ENCODE results near the gene MACROD1. TPM values are rescaled to one million over a fixed set of nuclear protein-coding genes. Genes with fewer than 3 reads are reported as not detected.

The MACROD1 gene
- total and polyA plus RNA-seq, 2 donors (not counting 3 experiments of a cell fraction or from before 2014, with no cell fraction given) = 11.0 to 16.2 TPM

- no peak for DNase-seq (ENCODE audit: low read depth, low spot score)
- Histone ChIP-seq H3K4me3 (replicated peaks in 1 of 3; ENCODE audit: insufficient read depth in 1 of 3, low read depth in 1 of 3, low read length in 3 of 3) (no peak overlapping the region), H3K9ac (replicated peaks; ENCODE audit: extremely low read depth, insufficient read depth, low read length) (no peak overlapping the region), H3K4me1 (ENCODE audit: control insufficient read depth, extremely low read depth, insufficient read depth, low read length) (no peaks in the 10 kb centered on the region), H3K27me3 (ENCODE audit: control insufficient read depth in 2 of 2, insufficient read depth in 2 of 2, low read length in 2 of 2) (no peaks in the 10 kb centered on the region), H4K20me1 (replicated peaks; ENCODE audit: control insufficient read depth, extremely low read depth, insufficient read depth, low read length) (no peaks in the 10 kb centered on the region), H3K79me2 (ENCODE audit: control insufficient read depth, insufficient read depth, low read length) (no peaks in the 10 kb centered on the region), H2AFZ (ENCODE audit: low read depth, low read length) (no peak overlapping the region), H3K27ac (ENCODE audit: insufficient read depth, low read depth, low read length) (no peak overlapping the region), H3K36me3 (ENCODE audit: control insufficient read depth in 2 of 2, extremely low read depth in 1 of 2, insufficient read depth in 2 of 2, low read length in 2 of 2) (no peaks in the 10 kb centered on the region), H3K9me3 (replicated peaks; ENCODE audit: control insufficient read depth, insufficient read depth, low read length) (no peaks in the 10 kb centered on the region), H3K4me2 (ENCODE audit: insufficient read depth, low read length) (no peak overlapping the region), H3K9me1 (replicated peaks; ENCODE audit: control insufficient read depth, extremely low read depth, insufficient read depth, low read length) (no peaks in the 10 kb centered on the region)
- TF ChIP-seq FOS (IDR thresholded peaks at IDR 0.05; ENCODE audit: borderline replicate concordance, insufficient read depth, low read length) (no peak), POLR2A (IDR thresholded peaks at IDR 0.05; ENCODE audit: low read depth, low read length) (no peak), EZH2 (IDR thresholded peaks at IDR 0.05; ENCODE audit: borderline replicate concordance, low read depth, low read length, severe bottlenecking) (no peak), MAX (IDR thresholded peaks at IDR 0.05; ENCODE audit: insufficient read depth, insufficient read length) (no peak), POLR2AphosphoS5 (IDR thresholded peaks at IDR 0.05; ENCODE audit: insufficient read depth, low read depth, low read length) (no peak), GATA2 (IDR thresholded peaks at IDR 0.05; ENCODE audit: insufficient read depth, insufficient read length, low read depth, low read length) (no peak), JUN (IDR thresholded peaks at IDR 0.05; ENCODE audit: borderline replicate concordance, insufficient read depth, insufficient read length, low read depth) (no peak), MYC (IDR thresholded peaks at IDR 0.05; ENCODE audit: low read depth, low read length) (no peak)
- TF ChIP-seq, protein P1, sequence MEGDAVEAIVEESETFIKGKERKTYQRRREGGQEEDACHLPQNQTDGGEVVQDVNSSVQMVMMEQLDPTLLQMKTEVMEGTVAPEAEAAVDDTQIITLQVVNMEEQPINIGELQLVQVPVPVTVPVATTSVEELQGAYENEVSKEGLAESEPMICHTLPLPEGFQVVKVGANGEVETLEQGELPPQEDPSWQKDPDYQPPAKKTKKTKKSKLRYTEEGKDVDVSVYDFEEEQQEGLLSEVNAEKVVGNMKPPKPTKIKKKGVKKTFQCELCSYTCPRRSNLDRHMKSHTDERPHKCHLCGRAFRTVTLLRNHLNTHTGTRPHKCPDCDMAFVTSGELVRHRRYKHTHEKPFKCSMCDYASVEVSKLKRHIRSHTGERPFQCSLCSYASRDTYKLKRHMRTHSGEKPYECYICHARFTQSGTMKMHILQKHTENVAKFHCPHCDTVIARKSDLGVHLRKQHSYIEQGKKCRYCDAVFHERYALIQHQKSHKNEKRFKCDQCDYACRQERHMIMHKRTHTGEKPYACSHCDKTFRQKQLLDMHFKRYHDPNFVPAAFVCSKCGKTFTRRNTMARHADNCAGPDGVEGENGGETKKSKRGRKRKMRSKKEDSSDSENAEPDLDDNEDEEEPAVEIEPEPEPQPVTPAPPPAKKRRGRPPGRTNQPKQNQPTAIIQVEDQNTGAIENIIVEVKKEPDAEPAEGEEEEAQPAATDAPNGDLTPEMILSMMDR (IDR thresholded peaks at IDR 0.05; ENCODE audit: extremely low read depth in 1 of 2, insufficient read depth in 1 of 2, low read depth in 1 of 2, low read length in 2 of 2) = no peak
- BruUV-seq (replicated peaks) = no TSS peak
- intact Hi-C loops (cut with micrococcal nuclease) (no loop called here), dilution Hi-C loops (cut with MboI; ENCODE audit: extremely low pct_ligation_motif_present, low sequenced_read_pairs) (no loop called here)
- ChIA-PET POLR2A (no interaction called here), CTCF (interaction anchor here (0.8 to 5.0 kb wide), 10 partner anchors 12 to 320 kb away, joined by 3 to 162 read pairs (median 6); no protein-coding TSS in a partner anchor)
- no peak for FAIRE-seq
These were observed 15.9 kb downstream of the MACROD1 start for GRCh38 chr11:64150051-64150450.

All from endothelial cell of umbilical vein (primary cell).